Glutamatergic neuron (in vitro differentiated cells): ENCODE data around the gene TTBK1. TPM values are rescaled to one million over a fixed set of nuclear protein-coding genes. Genes with fewer than 3 reads are reported as not detected.

ENCODE experiments used
- DNase-seq: peaks from one replicate; pipeline ENCODE4 v3.0.0; 2022
- H3K27ac Mint-ChIP-seq: one replicate; pipeline ENCODE4 v1.8.0; 2020; ENCODE audit warnings: mild to moderate bottlenecking, mixed read lengths, inconsistent platforms; ENCODE audit not compliant: unreplicated experiment
- H3K27me3 Mint-ChIP-seq: one replicate; pipeline ENCODE4 v1.8.0; 2020; ENCODE audit warnings: mild to moderate bottlenecking, moderate library complexity, mixed read lengths, inconsistent platforms; ENCODE audit not compliant: unreplicated experiment
- H3K36me3 Mint-ChIP-seq: one replicate; pipeline ENCODE4 v1.8.0; 2020; ENCODE audit warnings: mild to moderate bottlenecking, mixed read lengths, inconsistent platforms; ENCODE audit not compliant: unreplicated experiment
- H3K4me1 Mint-ChIP-seq: one replicate; pipeline ENCODE4 v1.8.0; 2020; ENCODE audit warnings: mild to moderate bottlenecking, low read depth, mixed read lengths, inconsistent platforms; ENCODE audit not compliant: unreplicated experiment
- H3K4me3 Mint-ChIP-seq: one replicate; pipeline ENCODE4 v1.8.0; 2020; ENCODE audit warnings: mild to moderate bottlenecking, mixed read lengths, inconsistent platforms; ENCODE audit not compliant: unreplicated experiment
- H3K9me3 Mint-ChIP-seq: one replicate; pipeline ENCODE4 v1.8.0; 2020; ENCODE audit warnings: mild to moderate bottlenecking, moderate library complexity, mixed read lengths, inconsistent platforms; ENCODE audit not compliant: unreplicated experiment
- CTCF ChIP-seq: fragments of 200-600 bp; sonication (generic); IDR thresholded peaks from one replicate; pipeline ENCODE4 v1.5.0; 2021; ENCODE audit not compliant: partially characterized antibody, unreplicated experiment
- total RNA-seq: library from RNA; stranded (reverse); fragmentation: NEBNext Ultra II Directional; extraction: Animal tissue kit (Norgen Biotek cat#: 25700); gene quantifications from one replicate; pipeline ENCODE4 v1.2.1, GENCODE V29; 2021; ENCODE audit not compliant: unreplicated experiment

TTBK1 gene
- total RNA-seq, 1 donor from 2014 or later = 47.3 TPM

- no peak for DNase-seq
- Mint-ChIP-seq H3K27me3 (peaks cover 3% of the 10 kb centered on the region), H3K36me3 (no peaks in the 10 kb centered on the region), H3K4me3 (peak overlapping the region; percentile 18), H3K9me3 (no peaks in the 10 kb centered on the region), H3K4me1 (no peaks in the 10 kb centered on the region), H3K27ac (no peak overlapping the region)
- TF ChIP-seq CTCF = no peak
Measured at GRCh38 chr6:43307451-43308100, 64.3 kb downstream of the TTBK1 start.

GRCh38 chr6:43308101-43308989, 65.1 kb downstream of the TTBK1 start, which contains the start of gene CRIP3:
TSS of gene CRIP3 (minus strand) at chr6:43308826. CDS start at chr6:43308792, 34 bp downstream.
- Mint-ChIP-seq H3K9me3 (no peaks in the 10 kb centered on the region), H3K27me3 (peaks cover 3% of the 10 kb centered on the region), H3K4me1 (no peaks in the 10 kb centered on the region), H3K36me3 (no peaks in the 10 kb centered on the region), H3K27ac (no peak within 1 kb of the TSS), H3K4me3 (peak within 1 kb of the TSS; percentile 86)
- TF ChIP-seq CTCF = peak; percentile 25
- DNase-seq = no peak

- no peak for DNase-seq
- H3K9me3 Mint-ChIP-seq = no peaks in the 10 kb centered on the region
- H3K27ac Mint-ChIP-seq = no peak overlapping the region
- no peaks in the 10 kb centered on the region for H3K36me3 Mint-ChIP-seq
- H3K4me1 Mint-ChIP-seq = no peaks in the 10 kb centered on the region
- peak overlapping the region; percentile 86 for H3K4me3 Mint-ChIP-seq
- peaks cover 3% of the 10 kb centered on the region for H3K27me3 Mint-ChIP-seq
- TF ChIP-seq CTCF = no peak
Measured at GRCh38 chr6:43308990-43309477, 65.8 kb downstream of the TTBK1 start.

GRCh38 chr6:43310134-43310533, 66.9 kb downstream of the TTBK1 start:
- H3K4me3 Mint-ChIP-seq = no peak overlapping the region
- peaks cover 3% of the 10 kb centered on the region for H3K27me3 Mint-ChIP-seq
- no peaks in the 10 kb centered on the region for H3K9me3 Mint-ChIP-seq
- DNase-seq = no peak
- TF ChIP-seq CTCF = no peak
- H3K36me3 Mint-ChIP-seq = no peaks in the 10 kb centered on the region
- no peaks in the 10 kb centered on the region for H3K4me1 Mint-ChIP-seq
- no peak overlapping the region for H3K27ac Mint-ChIP-seq
